SJSA1 (cell line): Measurements from ENCODE around the gene CCBE1. TPM values are rescaled to one million over a fixed set of nuclear protein-coding genes. Genes with fewer than 3 reads are reported as not detected.
A peak's percentile ranks its signal among the peaks of the same experiment; 100 is the strongest.

ENCODE experiments used
- DNase-seq, 2 experiments: peaks; one replicate each; pipeline ENCODE4 v3.0.0-alpha.2; 2015 to 2020; ENCODE audit warnings: low spot score in 2 of 2, low read depth in 1 of 2
- H3K27ac ChIP-seq: fragments of 250-450 bp; sonication (Bioruptor Pico); 2 replicates; pipeline ENCODE4 v1.5.1; 2020; ENCODE audit warnings: mild to moderate bottlenecking, moderate library complexity
- H3K27me3 ChIP-seq: fragments of 250-450 bp; sonication (Bioruptor Pico); replicated peaks from 2 replicates; pipeline ENCODE4 v1.5.1; 2020; ENCODE audit warnings: mild to moderate bottlenecking, moderate library complexity
- H3K36me3 ChIP-seq: fragments of 250-450 bp; sonication (Bioruptor Pico); 2 replicates; pipeline ENCODE4 v1.5.1; 2020; ENCODE audit warnings: mild to moderate bottlenecking
- H3K4me1 ChIP-seq: fragments of 250-450 bp; sonication (Bioruptor Pico); replicated peaks from 2 replicates; pipeline ENCODE4 v1.6.1; 2021; ENCODE audit warnings: mild to moderate bottlenecking
- H3K4me3 ChIP-seq: fragments of 250-450 bp; sonication (Bioruptor Pico); 2 replicates; pipeline ENCODE4 v1.5.1; 2020; ENCODE audit warnings: mild to moderate bottlenecking
- H3K9me3 ChIP-seq: fragments of 250-450 bp; sonication (Bioruptor Pico); replicated peaks from 2 replicates; pipeline ENCODE4 v1.5.1; 2020; ENCODE audit warnings: mild to moderate bottlenecking
- total RNA-seq: library from RNA; depleted of rRNA; stranded (reverse); fragments of >200 nt; shearing (Covaris generic); gene quantifications from 2 replicates; pipeline ENCODE4 v1.2.3, GENCODE V29; 2014

CCBE1 gene
- total RNA-seq, 1 experiment from 2014 or later: 5.1 TPM

DNA sequence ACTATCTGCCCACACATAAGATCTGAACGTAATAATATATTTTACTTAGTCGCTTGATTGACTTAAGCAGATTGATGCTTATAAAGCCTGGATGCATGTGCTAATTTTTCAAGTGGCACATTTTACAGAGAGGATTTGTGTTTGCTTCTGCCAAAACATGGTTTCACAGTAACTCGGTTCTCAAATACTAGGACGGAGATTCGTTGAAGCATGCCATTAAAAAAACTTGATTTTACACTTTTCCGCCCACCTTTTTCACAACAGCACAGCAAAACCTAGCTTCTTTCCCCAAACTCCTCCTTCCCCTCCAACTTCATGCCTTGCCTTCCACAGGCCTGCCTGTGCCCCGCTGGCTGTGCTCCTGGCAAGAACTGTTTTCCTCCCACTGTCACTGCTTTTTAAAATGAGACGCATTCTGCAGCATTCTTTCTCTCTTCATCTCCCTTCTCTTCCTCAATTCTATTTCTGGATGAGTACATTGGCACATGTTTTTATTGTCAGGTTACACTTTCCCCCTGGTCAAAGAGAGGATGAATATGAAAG, 283.0 kb downstream of the CCBE1 start:
- no peaks in the 10 kb centered on the region for H3K36me3 ChIP-seq

DNA sequence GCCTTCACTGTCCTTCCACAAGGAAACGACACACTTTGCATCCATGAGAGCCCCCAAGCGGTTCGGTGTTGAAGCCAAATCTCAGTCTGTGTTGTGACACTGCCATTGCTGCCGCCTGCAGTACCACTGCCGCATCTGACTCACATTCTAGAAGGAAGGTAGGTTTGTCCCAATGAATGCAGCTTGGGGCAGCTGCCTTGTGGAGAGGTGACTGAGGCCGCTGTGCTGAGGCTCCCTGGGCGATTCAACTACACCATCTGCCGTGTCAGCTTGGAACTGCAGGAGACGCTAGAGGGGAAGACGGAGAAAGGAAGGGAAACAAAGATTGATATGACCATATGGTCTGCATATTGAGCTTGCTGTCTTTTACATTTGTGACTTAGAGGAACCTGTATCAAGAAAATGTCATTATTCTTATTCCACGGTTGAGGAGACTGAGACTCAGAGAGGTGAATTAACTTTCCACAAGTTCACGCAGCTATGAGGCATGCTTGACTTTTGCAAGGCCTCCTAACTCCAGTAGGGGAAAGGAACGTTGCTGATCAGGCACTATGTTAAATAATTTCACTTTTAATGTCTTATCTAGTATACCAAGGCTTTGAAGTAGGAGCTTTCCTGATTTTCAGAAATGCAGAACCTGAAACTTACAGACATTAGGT, 294.7 kb downstream of the CCBE1 start:
- no peaks in the 10 kb centered on the region for H3K9me3 ChIP-seq
- no peaks in the 10 kb centered on the region for H3K4me1 ChIP-seq
- no peak overlapping the region for H3K27ac ChIP-seq
- H3K36me3 ChIP-seq: no peaks in the 10 kb centered on the region
- H3K4me3 ChIP-seq: no peak overlapping the region
- DNase-seq: peak; percentile 60 to 74
- no peaks in the 10 kb centered on the region; the same call in 1 of the 2 replicates for H3K27me3 ChIP-seq

More for the DNA sequence above, 283.0 kb downstream of the CCBE1 start:
- no peak overlapping the region for H3K4me3 ChIP-seq
- H3K9me3 ChIP-seq: no peaks in the 10 kb centered on the region
- H3K27me3 ChIP-seq: peaks cover 4% of the 10 kb centered on the region
- no peak overlapping the region for H3K27ac ChIP-seq
- no peaks in the 10 kb centered on the region for H3K4me1 ChIP-seq
- DNase-seq: no peak

DNA sequence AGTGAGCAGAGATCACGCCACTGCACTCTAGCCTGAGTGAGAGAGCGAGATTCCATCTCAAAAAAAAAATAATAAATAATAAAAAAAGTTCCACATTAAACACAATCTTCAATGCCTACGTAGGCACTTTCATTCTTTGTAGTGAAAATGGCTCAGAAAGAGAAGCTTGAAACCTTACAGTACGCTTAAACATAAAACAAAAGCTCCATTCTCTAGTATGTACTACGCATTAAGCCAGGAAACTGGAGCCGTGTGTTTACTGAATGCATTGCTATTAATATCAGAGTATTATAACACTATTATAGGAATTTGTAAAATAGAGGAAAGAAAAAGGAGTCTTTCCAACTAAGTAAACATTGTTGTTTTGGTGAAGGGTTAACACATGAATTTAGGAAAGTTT, 296.8 kb downstream of the CCBE1 start:
- no peaks in the 10 kb centered on the region for H3K9me3 ChIP-seq
- no peak overlapping the region for H3K4me3 ChIP-seq
- H3K36me3 ChIP-seq: no peaks in the 10 kb centered on the region
- H3K4me1 ChIP-seq: no peaks in the 10 kb centered on the region
- H3K27ac ChIP-seq: no peak overlapping the region
- no peaks in the 10 kb centered on the region; the same call in none of the 2 replicates for H3K27me3 ChIP-seq
- DNase-seq: no peak

DNA sequence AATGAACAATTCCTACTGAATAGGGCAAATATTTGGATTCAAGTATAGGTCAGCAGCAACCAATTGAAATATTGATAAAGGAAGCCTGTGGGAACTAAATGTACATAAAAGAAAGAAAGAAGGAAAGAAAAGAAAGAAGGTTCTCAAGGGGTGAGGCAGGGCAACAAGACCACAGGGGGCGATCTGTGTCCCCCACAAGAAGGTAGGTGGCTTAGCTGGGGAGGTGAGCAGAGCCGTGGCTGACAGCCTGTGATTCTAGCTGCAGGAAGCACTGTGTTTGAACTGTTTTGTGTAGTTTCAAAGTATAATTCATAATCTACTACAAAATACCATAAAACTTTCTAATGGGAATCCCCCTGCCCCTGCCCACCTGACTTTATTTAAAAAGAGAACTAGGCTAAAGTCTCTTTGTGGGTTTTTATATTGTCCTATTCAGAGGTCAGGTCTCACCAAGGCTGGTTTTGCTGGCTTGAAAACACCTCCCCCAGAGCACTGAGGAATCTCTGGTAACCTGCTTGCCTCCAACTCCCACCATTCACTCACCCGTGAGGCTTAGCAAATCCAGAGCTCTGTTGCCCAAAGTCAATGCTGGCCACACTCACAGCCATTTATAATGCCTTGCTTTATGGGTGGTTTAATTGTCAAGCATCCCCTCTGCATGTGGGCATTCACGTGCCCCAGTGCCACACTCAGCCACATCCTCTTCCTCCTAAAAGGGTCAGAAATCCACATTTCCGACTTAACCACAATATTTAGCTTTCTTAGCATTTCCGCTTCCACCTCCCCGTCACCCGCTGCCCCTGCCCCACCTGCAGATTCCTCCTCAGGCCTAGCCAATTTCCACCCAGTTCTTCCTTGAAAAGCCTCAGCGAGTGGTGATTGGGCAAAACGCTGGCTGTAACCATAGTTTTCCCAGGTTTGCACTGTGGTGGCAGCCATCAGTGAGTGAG, 301.7 kb downstream of the CCBE1 start:
- H3K27ac ChIP-seq: no peak overlapping the region
- H3K4me3 ChIP-seq: no peak overlapping the region
- no peak for DNase-seq
- no peaks in the 10 kb centered on the region for H3K9me3 ChIP-seq
- no peaks in the 10 kb centered on the region for H3K36me3 ChIP-seq
- no peaks in the 10 kb centered on the region for H3K4me1 ChIP-seq
- peaks cover 13% of the 10 kb centered on the region for H3K27me3 ChIP-seq

DNA sequence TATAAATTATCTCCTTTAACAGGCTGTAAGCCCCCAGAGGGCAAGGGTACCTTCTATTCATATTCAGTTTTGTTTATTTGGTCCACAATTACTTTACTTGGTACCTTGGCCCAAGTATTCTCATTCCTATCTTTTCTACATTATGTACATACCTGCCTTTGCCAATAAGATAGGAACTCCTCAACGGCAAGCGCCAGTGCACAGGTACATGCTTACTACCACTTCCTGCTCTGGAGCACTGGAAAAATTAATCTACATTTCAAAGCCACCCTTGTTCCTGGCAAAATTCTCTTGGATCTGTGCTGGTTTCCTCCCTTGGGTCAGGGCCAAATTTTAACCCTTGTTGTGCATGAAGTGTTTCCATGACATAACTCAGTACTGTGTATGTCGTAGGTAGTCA, 303.8 kb downstream of the CCBE1 start:
- Histone ChIP-seq H3K27ac (no peak overlapping the region), H3K4me1 (no peaks in the 10 kb centered on the region), H3K4me3 (no peak overlapping the region), H3K27me3 (peaks cover 24% of the 10 kb centered on the region), H3K36me3 (no peaks in the 10 kb centered on the region), H3K9me3 (no peaks in the 10 kb centered on the region)
- DNase-seq: no peak

DNA sequence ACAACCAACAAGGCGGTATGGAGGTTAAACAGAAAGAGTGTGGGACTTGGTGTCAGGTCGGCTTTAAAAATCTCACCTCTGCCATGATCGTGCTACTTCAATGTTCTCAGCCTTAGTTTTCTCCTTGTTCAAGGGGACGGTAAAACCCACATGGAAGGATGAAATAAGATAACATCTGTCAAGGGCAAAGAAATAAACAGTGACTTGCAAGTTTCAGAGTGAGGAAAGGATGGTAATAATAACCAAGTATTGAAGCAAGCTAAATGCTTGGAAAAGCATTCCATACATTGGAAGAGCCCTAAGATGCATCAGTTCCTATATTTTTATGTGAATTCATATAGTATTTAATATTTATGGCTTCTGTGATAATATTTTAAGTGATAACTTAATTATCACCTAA, 308.4 kb downstream of the CCBE1 start:
- H3K4me1 ChIP-seq: no peaks in the 10 kb centered on the region
- H3K36me3 ChIP-seq: no peaks in the 10 kb centered on the region
- no peaks in the 10 kb centered on the region for H3K9me3 ChIP-seq
- no peak for DNase-seq
- peaks cover 17% of the 10 kb centered on the region for H3K27me3 ChIP-seq
- H3K27ac ChIP-seq: no peak overlapping the region
- no peak overlapping the region for H3K4me3 ChIP-seq

DNA sequence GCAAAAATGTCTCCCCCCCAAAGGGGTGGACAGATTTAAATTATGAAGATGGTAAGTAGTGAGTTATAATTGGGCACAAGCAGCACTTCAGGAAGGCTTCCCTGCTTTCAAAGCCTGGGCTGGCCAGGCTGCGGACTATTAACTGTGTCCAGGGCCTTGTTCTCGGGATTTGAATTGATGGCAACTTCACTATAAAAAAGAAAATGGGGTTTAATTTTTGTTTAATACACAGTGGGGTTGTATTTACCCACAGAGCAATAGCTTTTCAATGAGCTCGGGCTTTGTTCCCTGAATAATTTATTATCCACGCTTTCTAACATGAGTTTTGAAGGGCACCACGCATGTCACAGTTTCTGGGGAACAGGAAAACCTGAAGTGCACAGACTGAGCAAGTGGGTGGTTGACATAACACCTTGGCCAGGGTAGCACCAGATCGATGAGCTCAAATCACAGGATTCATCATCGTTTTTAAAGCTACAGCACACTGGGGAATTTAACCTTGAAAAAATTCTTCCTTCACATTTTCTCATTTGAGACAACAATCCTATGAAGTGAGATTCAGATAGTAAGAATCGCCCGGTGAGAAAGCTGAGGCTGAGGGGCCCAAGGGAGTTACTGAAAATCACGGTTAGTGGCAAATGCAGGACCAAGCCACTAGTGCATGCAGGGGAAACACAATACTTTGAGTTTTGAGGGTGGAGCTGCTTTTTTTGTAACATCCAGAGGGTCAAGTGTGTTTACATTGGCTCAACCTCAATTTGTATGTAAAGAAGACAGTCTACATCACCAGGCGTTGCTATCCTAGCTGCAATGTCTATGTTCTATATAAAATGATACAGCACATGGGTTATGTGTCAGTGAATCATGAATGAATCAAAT, 309.3 kb downstream of the CCBE1 start:
- Histone ChIP-seq H3K4me3 (no peak overlapping the region), H3K36me3 (no peaks in the 10 kb centered on the region), H3K27ac (no peak overlapping the region), H3K27me3 (peaks cover 14% of the 10 kb centered on the region), H3K9me3 (no peaks in the 10 kb centered on the region), H3K4me1 (no peaks in the 10 kb centered on the region)
- no peak for DNase-seq

DNA sequence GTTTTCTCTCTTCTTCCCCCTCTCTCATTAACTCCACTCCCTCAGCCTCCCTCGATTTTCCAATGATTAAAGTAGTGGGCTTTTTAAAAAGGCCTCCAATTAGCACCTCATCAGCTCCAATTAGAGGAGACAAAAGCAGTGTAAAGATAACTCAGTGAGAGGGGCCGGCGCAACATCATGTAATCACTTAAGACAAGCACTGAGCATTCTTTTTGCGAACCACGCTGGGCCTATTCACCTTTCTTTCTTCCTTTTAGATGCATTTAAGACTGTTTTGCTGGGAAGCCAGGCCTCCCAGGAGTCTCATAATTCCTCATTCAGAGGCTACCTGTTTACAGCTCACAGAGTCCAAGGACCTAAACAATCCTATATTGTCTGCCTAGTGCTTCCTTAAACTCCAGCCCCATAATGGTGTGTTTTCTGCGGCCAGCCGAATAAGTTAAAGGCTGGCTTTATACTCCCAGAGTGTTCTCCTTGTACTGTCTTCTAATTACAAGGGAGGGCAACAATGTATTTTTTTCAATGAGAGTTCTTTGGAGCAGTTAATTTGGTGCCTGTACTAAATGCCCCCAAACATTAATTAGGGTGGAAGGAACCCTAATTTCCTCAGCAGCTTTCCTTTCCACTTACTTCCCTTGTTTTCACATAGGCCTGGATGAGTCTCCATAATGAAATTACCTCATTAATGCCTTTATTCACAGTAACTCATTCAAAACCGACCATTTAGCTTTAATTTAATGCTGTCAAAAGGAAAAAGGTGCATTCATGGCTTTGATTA, 310.1 kb downstream of the CCBE1 start:
- Histone ChIP-seq H3K9me3 (no peaks in the 10 kb centered on the region), H3K27ac (no peak overlapping the region), H3K27me3 (peaks cover 11% of the 10 kb centered on the region; the same call in 1 of the 2 replicates), H3K4me1 (no peaks in the 10 kb centered on the region), H3K36me3 (no peaks in the 10 kb centered on the region), H3K4me3 (no peak overlapping the region)
- no peak for DNase-seq

DNA sequence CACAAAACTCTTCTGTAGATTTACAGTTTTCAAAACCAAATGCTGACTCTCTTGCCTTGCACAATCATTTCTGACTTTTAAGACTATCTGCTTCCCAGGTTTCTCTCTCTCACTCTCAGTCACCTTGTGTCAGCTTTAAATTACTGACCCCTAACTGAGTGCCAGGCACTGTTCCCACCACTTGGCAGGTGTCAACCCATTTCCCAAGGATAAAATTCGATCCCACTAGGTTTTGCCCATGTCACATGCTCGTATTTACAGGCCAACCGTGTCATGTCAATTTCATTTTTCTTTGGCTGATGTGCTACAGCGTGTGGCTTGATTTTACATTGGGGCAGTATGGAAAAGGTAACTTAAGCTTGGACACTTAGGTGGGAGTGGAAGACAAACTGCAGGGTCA, 312.0 kb downstream of the CCBE1 start:
- Histone ChIP-seq H3K4me1 (no peaks in the 10 kb centered on the region), H3K27me3 (peaks cover 11% of the 10 kb centered on the region), H3K9me3 (no peaks in the 10 kb centered on the region), H3K36me3 (no peaks in the 10 kb centered on the region), H3K4me3 (no peak overlapping the region), H3K27ac (no peak overlapping the region)
- no peak for DNase-seq

DNA sequence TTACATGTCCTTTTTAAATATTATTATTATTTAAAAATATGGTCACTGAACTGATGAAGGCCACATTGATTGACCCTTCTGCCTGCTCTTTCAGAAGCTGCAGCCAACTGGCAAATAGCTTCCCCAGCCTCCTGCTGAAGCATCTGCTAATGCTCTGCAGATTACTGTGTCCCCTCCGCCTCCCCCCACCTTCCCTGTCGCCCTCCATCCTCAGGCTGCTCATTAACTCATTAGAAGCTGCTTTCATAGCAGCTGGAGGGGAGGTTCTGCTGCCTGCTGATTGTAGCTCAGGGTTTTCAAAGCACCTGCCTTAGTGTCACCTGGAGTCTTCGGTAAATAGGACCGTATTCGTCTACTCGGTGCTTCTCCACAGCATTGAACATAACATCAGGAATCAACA, 313.4 kb downstream of the CCBE1 start:
- no peak for DNase-seq
- peaks cover 3% of the 10 kb centered on the region for H3K27me3 ChIP-seq
- H3K4me3 ChIP-seq: no peak overlapping the region
- no peaks in the 10 kb centered on the region for H3K36me3 ChIP-seq
- H3K4me1 ChIP-seq: no peaks in the 10 kb centered on the region
- H3K9me3 ChIP-seq: no peaks in the 10 kb centered on the region
- no peak overlapping the region for H3K27ac ChIP-seq

DNA sequence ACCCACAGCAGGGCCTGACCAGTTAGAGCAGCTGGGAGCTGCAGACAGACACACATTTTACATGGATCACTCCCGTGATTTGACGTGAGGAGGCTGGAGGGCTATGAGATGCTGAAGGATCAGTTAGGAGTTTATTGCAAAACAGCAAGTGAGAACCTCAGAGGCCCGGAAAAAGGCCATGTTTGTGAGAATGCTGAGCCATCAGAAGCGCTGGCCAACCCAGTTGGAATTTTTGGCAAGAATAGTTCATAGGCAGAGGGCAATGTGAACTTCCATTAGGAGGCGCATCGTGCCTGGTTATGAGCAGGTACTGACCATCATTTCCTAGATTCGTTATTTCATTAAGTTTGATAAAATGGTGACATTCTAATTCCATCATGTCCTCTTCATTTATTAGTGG, 314.8 kb downstream of the CCBE1 start:
- Histone ChIP-seq H3K36me3 (no peaks in the 10 kb centered on the region), H3K9me3 (no peaks in the 10 kb centered on the region), H3K27me3 (no peaks in the 10 kb centered on the region; the same call in 1 of the 2 replicates), H3K4me3 (no peak overlapping the region), H3K27ac (no peak overlapping the region), H3K4me1 (no peaks in the 10 kb centered on the region)
- no peak for DNase-seq

DNA sequence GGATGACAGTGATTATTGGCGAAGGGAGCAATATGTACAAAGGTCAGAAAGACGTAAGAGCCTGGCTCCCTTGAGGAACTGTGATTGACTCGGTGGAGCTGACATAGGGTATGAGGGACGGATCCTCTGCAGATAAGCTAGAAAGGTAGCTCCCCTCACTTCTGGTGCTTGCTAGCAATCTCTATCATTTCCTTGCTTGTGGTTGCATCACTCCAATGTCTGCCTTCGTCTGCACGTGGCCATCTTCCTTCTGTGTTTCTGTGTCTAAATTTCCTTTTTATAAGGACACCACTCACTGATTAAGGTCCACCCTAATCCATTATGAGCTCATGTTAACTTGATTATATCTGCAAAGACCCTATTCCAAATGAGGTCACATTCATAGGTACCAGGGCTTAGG, 315.3 kb downstream of the CCBE1 start:
- no peaks in the 10 kb centered on the region for H3K9me3 ChIP-seq
- no peak for DNase-seq
- no peaks in the 10 kb centered on the region for H3K36me3 ChIP-seq
- peaks cover 2% of the 10 kb centered on the region; the same call in 1 of the 2 replicates for H3K27me3 ChIP-seq
- no peak overlapping the region for H3K4me3 ChIP-seq
- no peaks in the 10 kb centered on the region for H3K4me1 ChIP-seq
- no peak overlapping the region for H3K27ac ChIP-seq
